Caco-2 (cell line): ENCODE measurements around the gene HCN3. TPM values are rescaled to one million over a fixed set of nuclear protein-coding genes. Genes with fewer than 3 reads are reported as not detected.
"Not testable (repeated sequence)": the region's sequence is repeated elsewhere in the genome, so short reads cannot be mapped to it uniquely, and the experiment has no call there.

Experiments used
- BruUV-seq: library from RNA; stranded (reverse); fragments of 400-500 nt; replicated peaks from 2 replicates; lab custom pipeline; 2021; lab: Mats Ljungman, UMichigan
- CTCF ChIA-PET: fragments of 300-600 bp; sonication (Branson Sonifier 250); formaldehyde crosslinking; loops from one replicate; lab custom pipeline; 2022; ENCODE audit warnings: antibody characterized with exemption; lab: Charles Lee
- POLR2A ChIA-PET: fragments of 300-600 bp; sonication (Branson Sonifier 250); formaldehyde crosslinking; loops from one replicate; lab custom pipeline; 2022; ENCODE audit warnings: antibody characterized with exemption; lab: Charles Lee
- DNase-seq, 2 experiments: peaks; one replicate each; pipeline versions ENCODE4 v3.0.0 to v3.0.0-alpha.2; 2020 to 2022
- H3K27me3 ChIP-seq: replicated peaks from 2 replicates; pipeline ENCODE4 v1.6.0; 2011; ENCODE audit warnings: low read length; ENCODE audit not compliant: control insufficient read depth, insufficient read depth
- H3K36me3 ChIP-seq: 2 replicates; pipeline ENCODE4 v1.5.1; 2011; ENCODE audit warnings: low read length; ENCODE audit not compliant: control insufficient read depth, insufficient read depth
- H3K4me1 ChIP-seq: fragments of 250-450 bp; sonication (Bioruptor Pico); 2 replicates; pipeline ENCODE4 v1.5.1; 2020; ENCODE audit warnings: mild to moderate bottlenecking
- H3K4me3 ChIP-seq: 2 replicates; pipeline ENCODE4 v1.5.1; 2011; ENCODE audit warnings: low read depth, mild to moderate bottlenecking, control low read depth, low read length
- H3K9me3 ChIP-seq: fragments of 250-450 bp; sonication (Bioruptor Pico); 2 replicates; pipeline ENCODE4 v1.5.1; 2020; ENCODE audit warnings: mild to moderate bottlenecking, moderate library complexity
- H3K27ac Mint-ChIP-seq: one replicate; pipeline ENCODE4 v1.8.0; 2022; ENCODE audit warnings: mixed read lengths; ENCODE audit not compliant: unreplicated experiment
- H3K27me3 Mint-ChIP-seq: one replicate; pipeline ENCODE4 v1.8.0; 2022; ENCODE audit warnings: mixed read lengths; ENCODE audit not compliant: insufficient read depth, unreplicated experiment
- H3K36me3 Mint-ChIP-seq: one replicate; pipeline ENCODE4 v1.8.0; 2022; ENCODE audit warnings: mild to moderate bottlenecking, mixed read lengths; ENCODE audit not compliant: insufficient read depth, unreplicated experiment
- H3K4me1 Mint-ChIP-seq: one replicate; pipeline ENCODE4 v1.8.0; 2022; ENCODE audit warnings: low read depth, mixed read lengths; ENCODE audit not compliant: unreplicated experiment
- H3K4me3 Mint-ChIP-seq: one replicate; pipeline ENCODE4 v1.8.0; 2022; ENCODE audit warnings: mild to moderate bottlenecking, moderate library complexity, mixed read lengths; ENCODE audit not compliant: unreplicated experiment
- H3K9me3 Mint-ChIP-seq: one replicate; pipeline ENCODE4 v1.8.0; 2022; ENCODE audit warnings: mixed read lengths; ENCODE audit not compliant: unreplicated experiment
- intact Hi-C: fragments of 100-400 bp; cut with micrococcal nuclease; formaldehyde crosslinking; loops from one replicate; pipeline ENCODE4 v1.10.0; 2022; ENCODE audit not compliant: unreplicated experiment
- total RNA-seq: library from RNA; stranded (reverse); gene quantifications from 2 replicates; pipeline ENCODE4 v1.2.3, GENCODE V29; 2022
- TF ChIP-seq, protein P1 (sequence below), 2 experiments: fragments of 200-600 bp in 1 of 2; IDR thresholded peaks; 1 replicate in 1 of 2; 2 replicates in 1 of 2; pipeline versions ENCODE4 v1.5.1 to v1.8.0; 2011 to 2022; ENCODE audit warnings: antibody characterized with exemption in 1 of 2, control low read depth in 1 of 2, inconsistent platforms in 1 of 2, low read depth in 1 of 2, low read length in 1 of 2, mild to moderate bottlenecking in 1 of 2, moderate library complexity in 1 of 2; ENCODE audit not compliant: insufficient read depth in 1 of 2, severe bottlenecking in 1 of 2, unreplicated experiment in 1 of 2

HCN3 gene
- total RNA-seq, 1 experiment from 2014 or later, result 8.8 TPM

DNA sequence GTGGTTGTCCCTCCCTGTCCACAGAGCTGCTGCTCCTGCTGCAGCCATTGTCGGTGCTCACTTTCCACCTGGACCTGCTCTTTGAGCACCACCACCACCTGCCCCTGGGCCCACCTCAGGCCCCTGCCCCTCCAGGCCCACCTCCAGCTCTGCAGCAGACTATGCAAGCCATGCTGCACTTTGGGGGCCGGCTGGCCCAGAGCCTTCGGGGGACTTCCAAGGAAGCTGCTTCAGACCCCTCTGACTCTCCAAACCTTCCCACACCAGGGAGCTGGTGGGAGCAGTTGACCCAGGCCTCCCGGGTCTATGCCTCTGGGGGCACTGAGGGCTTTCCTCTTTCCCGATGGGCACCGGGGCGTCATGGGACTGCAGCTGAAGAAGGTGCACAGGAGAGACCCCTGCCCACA, 49.4 kb downstream of the HCN3 start:
- intact Hi-C loops, result loop anchor here (10.0 kb wide), 1 partner anchor 268 kb away; no protein-coding TSS in a partner anchor
- Histone ChIP-seq H3K9me3 (no peaks in the 10 kb centered on the region), H3K4me3 (no peak overlapping the region), H3K27me3 (no peaks in the 10 kb centered on the region), H3K4me1 (peaks cover 11% of the 10 kb centered on the region), H3K36me3 (peaks cover 1% of the 10 kb centered on the region; the same call in 1 of the 2 replicates)
- Mint-ChIP-seq H3K36me3 (peaks cover 81% of the 10 kb centered on the region), H3K27ac (no peak overlapping the region), H3K9me3 (no peaks in the 10 kb centered on the region), H3K27me3 (no peaks in the 10 kb centered on the region), H3K4me1 (peaks cover 16% of the 10 kb centered on the region), H3K4me3 (peak overlapping the region; percentile 94)
- ChIA-PET CTCF (no interaction called here), POLR2A (no interaction called here)
- BruUV-seq, result no TSS peak
- DNase-seq, result no peak
- TF ChIP-seq, protein P1, sequence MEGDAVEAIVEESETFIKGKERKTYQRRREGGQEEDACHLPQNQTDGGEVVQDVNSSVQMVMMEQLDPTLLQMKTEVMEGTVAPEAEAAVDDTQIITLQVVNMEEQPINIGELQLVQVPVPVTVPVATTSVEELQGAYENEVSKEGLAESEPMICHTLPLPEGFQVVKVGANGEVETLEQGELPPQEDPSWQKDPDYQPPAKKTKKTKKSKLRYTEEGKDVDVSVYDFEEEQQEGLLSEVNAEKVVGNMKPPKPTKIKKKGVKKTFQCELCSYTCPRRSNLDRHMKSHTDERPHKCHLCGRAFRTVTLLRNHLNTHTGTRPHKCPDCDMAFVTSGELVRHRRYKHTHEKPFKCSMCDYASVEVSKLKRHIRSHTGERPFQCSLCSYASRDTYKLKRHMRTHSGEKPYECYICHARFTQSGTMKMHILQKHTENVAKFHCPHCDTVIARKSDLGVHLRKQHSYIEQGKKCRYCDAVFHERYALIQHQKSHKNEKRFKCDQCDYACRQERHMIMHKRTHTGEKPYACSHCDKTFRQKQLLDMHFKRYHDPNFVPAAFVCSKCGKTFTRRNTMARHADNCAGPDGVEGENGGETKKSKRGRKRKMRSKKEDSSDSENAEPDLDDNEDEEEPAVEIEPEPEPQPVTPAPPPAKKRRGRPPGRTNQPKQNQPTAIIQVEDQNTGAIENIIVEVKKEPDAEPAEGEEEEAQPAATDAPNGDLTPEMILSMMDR (IDR thresholded peaks at IDR 0.05; ENCODE audit: insufficient read depth in 1 of 2, low read depth in 1 of 2, low read length in 1 of 2, severe bottlenecking in 1 of 2, unreplicated experiment in 1 of 2), result no peak

DNA sequence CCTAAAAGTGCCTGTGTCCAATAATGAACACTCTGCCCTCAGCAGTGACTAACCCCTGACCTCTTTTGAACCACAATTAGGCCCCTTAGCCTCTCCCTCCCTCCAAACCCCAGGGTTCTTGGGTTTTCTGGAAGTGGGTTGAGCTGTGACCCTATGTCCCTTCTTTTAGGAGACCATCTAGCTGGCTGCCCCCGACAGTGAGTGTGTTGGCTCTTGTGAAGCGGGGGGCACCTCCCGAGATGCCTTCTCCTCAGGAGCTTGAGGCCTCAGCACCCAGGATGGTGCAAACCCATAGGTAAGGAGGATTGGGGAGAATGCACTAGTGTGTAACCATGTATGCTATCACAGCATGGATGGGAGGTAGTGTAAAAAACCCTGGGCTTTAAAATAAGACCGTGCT, 50.7 kb downstream of the HCN3 start:
- Mint-ChIP-seq H3K27ac (peak overlapping the region; percentile 42), H3K9me3 (no peaks in the 10 kb centered on the region), H3K4me1 (peaks cover 16% of the 10 kb centered on the region), H3K27me3 (no peaks in the 10 kb centered on the region), H3K4me3 (no peak overlapping the region), H3K36me3 (peaks cover 84% of the 10 kb centered on the region)
- POLR2A ChIA-PET, result interaction anchor here (0.6 kb wide), 1 partner anchor 17 kb away, joined by 4 read pairs; no protein-coding TSS in a partner anchor
- BruUV-seq, result no TSS peak
- Histone ChIP-seq H3K4me1 (peaks cover 5% of the 10 kb centered on the region; the same call in 1 of the 2 replicates), H3K4me3 (no peak overlapping the region), H3K36me3 (peaks cover 1% of the 10 kb centered on the region; the same call in 1 of the 2 replicates), H3K27me3 (no peaks in the 10 kb centered on the region), H3K9me3 (no peaks in the 10 kb centered on the region)
- CTCF ChIA-PET, result no interaction called here
- DNase-seq, result no peak
- TF ChIP-seq, protein P1 (IDR thresholded peaks at IDR 0.05; ENCODE audit: insufficient read depth in 1 of 2, low read depth in 1 of 2, low read length in 1 of 2, severe bottlenecking in 1 of 2, unreplicated experiment in 1 of 2), result no peak
- intact Hi-C loops, result loop anchor here (10.0 kb wide), 1 partner anchor 267 kb away; no protein-coding TSS in a partner anchor

DNA sequence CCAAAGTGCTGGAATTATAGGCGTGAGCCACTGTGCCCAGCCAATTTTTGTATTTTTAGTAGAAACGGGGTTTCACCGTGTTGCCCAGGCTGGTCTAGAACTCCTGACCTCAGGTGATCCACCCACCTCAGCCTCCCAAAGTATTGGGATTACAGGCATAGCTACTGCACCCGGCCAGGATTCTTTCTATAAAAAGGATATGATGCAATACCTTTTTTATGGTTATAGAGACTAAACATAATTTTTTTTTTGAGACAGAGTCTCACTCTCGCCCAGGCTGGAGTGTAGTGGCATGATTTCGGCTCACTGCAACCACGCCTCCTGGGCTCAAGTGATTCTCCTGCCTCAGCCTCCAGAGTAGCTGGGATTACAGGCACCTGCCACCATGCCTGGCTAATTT, 51.6 kb downstream of the HCN3 start:
- H3K27me3 ChIP-seq, H3K9me3 Mint-ChIP-seq, H3K4me3 Mint-ChIP-seq, H3K4me3 ChIP-seq, H3K27me3 Mint-ChIP-seq, H3K27ac Mint-ChIP-seq, H3K4me1 ChIP-seq, H3K9me3 ChIP-seq, POLR2A ChIA-PET, BruUV-seq, H3K36me3 ChIP-seq, DNase-seq: not testable (repeated sequence)
- intact Hi-C loops, result loop anchor here (10.0 kb wide), 1 partner anchor 266 kb away; no protein-coding TSS in a partner anchor
- Mint-ChIP-seq H3K4me1 (peaks cover 16% of the 10 kb centered on the region), H3K36me3 (peaks cover 88% of the 10 kb centered on the region)
- CTCF ChIA-PET, result interaction anchor here (0.7 to 0.9 kb wide), 2 partner anchors 78 to 81 kb away, joined by 4 read pairs; no protein-coding TSS in a partner anchor
